HG02798 (cell line): Measurements from ENCODE around the gene MBD3L2.
"Not testable (repeated sequence)": the region's sequence is repeated elsewhere in the genome, so short reads cannot be mapped to it uniquely, and the experiment has no call there.

Source experiments
- ATAC-seq: cut with Tn5 transposase; IDR thresholded peaks from one replicate; pipeline ENCODE4 v1.9.1; 2021; ENCODE audit warnings: mild to moderate bottlenecking; ENCODE audit not compliant: unreplicated experiment, poor library complexity

Gene MBD3L2

DNA sequence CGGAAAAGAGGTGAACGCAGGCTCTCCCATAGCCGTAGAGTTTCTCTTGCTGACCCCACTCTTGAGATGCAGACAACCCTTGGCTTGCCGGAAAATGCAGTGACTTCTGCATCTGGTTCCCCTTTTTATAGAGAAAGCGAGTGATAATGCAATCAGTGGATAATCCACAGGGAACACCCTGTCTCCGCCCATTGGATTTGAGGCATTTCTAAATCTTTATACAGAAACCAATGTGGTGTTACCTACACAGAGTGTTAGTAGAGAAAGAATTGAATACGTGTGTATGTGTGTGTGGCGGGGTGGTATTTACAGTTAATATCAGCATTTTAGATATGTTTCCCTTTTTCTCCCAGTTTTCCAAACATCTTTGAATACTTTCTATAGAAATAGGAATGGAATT is 9.5 kb downstream of the MBD3L2 start, which contains the start of gene MBD3L3:
MBD3L3 (minus strand) TSS at position 101 of the 400 bp plus-strand sequence; CDS start at position 30, 71 bp downstream.
- not testable (repeated sequence) for ATAC-seq

DNA sequence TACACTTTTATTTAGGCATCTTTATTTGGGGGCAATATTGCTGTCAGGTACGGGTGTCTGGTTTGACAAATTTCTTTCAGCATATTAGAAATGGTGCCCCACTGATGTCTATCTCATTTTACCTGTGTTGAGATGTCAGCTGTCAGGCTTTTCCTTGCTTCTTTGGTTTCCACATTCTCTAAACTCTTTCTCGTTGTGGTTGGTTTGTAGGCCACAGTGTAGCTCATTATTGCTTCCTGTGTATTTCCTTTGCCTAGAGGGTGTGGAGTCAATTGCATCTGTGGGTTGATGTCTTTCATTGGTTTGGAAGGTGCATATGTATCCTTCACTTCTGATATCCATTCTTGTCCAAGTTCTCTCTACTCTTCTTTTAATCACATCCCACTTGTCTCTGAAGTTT is 10.9 kb downstream of the MBD3L2 start:
- ATAC-seq: not testable (repeated sequence)

DNA sequence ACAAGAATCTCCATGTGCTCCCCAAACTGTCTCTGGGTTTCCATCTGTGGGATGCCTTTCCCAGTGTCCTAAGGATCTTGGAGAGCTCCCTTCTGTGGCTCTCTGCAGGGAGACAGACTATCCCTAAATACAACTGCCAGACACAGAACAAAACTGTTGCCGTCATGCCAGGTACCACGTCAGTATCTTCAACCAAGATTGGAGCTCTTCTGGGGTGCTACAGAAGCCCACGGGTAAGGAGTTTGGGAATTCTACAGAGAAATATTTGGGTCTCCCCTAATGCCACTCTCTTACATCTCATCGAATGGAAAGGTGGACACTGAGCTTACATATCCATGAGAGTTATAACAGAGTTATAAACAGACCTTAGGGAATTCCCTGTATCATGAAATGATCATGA is 14.2 kb downstream of the MBD3L2 start:
- no peak for ATAC-seq

DNA sequence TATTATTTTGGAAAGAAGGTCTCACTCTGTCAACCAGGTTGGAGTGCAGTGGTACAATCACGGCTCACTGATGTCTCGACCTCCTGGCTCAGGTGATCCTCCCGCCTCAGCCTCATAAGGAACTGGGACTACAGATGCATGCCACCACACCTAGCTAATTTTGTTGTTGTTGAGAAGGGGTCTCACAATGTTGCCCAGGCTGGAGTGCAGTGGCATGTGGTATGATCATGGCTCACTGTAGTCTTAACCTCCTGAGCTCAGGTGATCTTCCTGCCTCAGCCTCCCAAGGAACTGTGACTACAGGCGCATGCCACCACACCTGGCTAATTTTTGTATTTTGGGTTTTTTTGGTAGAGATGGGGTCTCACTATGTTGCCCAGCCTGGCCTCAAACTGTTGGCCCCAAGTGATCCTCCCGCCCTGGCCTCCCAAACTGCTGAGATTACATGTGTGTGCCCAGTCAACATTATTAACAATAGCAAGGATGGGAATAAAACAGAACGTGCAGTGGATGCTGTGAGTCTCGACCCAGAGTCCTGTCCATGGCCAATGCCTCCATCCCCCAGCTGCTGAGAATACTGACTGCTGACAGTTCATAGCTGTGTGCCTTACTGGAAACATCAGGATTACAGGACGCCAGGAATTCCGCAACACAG is 14.8 kb downstream of the MBD3L2 start:
- no peak for ATAC-seq

DNA sequence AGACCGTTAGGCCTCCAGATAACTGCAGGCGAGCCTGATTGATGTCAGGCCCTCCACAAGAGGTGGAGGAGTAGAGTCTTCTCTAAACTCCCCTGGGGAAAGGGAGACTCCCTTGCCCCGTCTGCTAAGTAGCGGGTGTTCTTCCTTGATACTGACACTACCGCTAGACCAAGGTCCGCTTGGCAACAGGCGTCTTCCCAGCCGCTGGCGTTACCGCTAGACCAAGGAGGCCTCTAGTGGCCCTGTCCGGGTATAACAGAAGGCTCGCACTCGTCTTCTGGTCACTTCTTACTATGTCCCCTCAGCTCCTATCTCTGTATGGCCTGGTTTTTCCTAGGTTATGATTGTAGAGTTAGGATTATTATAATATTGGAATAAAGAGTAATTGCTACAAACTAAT is 18.0 kb downstream of the MBD3L2 start:
- ATAC-seq: not testable (repeated sequence)

DNA sequence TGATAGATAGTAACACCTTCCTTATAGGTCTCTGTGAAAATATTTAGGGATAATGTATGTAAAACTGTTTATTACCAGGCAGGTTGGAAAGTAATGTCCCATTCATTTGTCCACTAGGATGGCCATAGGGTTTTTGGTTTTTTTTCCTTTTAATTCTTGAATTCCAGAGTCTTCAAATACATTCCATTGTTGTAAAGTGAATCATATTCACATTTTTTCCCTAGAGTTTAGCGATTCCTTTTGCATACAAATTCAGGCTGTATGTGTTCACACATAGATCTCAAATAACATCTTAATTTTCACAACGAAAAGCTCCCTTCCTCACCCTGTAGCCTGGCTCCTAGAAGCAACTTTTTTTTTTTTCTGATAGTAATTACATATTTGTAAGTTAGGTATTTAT is 18.6 kb downstream of the MBD3L2 start:
- no peak for ATAC-seq

DNA sequence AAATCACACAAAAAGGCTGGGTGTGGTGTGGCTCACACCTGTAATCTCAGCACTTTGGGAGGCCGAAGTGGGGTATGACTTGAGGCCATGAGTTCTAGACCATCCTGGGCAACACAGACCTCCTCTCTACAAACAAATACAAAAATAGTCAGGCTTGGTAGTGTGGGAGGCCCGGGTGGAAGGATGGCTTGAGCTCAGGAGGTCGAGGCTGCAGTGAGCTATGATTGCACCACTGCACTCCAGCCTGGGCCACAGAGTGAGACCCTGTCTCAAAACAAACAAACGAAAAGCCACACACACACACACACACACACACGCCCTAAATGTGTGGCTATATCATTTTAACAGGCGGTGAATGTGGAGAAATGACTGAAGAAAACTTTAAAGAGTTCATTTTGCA is 19.5 kb downstream of the MBD3L2 start:
- ATAC-seq: no peak

DNA sequence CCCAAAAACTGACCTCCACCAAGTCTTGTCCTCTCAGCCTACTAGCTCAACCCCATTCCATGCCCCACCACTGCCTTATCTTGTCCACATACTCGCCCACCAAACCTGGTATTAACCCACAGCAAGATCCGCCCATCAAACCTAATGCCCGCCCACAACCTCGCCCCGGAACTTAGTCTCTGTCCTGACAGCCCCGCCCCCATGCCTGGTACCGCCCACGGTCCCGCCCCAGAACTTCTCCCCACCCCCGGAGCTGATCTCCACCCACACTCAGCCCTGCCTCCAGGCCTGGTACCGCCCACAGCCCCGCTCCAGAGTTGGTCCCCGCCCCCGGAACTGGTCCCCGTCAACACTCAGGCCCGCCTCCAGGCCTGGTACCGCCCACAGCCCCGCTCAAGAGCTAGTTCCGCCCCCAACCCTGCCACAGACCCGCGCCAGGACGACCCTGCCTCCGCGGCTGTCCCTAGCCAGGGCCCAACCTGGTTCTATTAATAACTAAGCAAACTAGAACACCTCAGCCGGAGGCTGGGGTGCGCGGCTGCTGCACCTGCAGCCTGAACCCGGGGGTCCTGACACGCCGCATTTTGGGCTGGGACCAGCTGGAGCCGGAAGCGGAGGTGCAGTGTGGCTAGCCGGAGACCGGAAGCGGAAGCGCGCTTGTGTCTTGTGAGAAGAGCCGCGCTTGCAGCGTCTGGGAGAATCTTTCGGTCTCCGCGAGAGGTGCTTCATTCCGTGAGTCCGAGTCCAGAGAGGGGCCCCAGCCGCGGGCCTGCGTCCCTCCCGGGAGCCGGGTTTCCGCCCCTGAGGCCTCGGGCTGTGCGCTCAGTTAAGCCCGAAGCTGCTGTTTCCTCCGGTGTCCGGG is 20.2 kb downstream of the MBD3L2 start, which contains the start of gene ZNF557:
ZNF557 (plus strand) TSS at position 662 of the 862 bp plus-strand sequence. CDS start 5,372 bp downstream, outside the sequence.
- ATAC-seq: peak; percentile 96

DNA sequence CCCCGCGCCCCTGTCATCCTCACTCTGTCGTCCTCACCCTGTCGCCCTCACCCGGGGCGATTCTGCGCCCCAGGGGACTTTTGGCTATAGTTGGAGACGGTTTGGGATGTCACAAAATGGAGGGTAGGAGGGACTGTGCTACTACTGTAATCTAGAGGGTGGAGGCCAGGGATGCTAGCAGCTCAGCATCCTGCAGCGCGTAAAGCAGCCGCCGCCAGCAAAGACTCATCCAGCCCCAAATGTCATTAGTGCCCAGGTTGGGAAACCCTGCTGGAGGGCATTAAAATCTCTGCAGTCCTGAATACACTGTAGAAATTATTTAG is 20.7 kb downstream of the MBD3L2 start:
- ATAC-seq: no peak

DNA sequence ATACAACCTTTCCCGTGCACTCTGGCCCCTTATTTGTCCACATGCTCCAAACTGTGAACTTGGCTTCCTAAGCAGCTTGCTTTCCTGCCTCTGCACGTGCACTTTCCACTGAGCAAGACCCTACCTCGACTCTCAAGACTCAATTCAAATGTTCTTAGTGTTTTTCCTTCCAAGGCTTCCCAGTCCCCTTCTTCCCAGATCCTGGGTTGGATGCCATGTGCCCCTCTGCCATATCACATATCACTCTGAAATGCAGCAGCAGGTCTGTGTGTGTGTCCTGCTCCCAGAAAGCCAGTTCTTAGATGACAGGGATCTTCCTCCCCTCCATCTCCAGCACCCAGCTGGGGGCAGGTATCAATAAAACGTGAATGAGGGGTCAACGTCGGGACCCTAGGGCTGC is 23.4 kb downstream of the MBD3L2 start:
- no peak for ATAC-seq

DNA sequence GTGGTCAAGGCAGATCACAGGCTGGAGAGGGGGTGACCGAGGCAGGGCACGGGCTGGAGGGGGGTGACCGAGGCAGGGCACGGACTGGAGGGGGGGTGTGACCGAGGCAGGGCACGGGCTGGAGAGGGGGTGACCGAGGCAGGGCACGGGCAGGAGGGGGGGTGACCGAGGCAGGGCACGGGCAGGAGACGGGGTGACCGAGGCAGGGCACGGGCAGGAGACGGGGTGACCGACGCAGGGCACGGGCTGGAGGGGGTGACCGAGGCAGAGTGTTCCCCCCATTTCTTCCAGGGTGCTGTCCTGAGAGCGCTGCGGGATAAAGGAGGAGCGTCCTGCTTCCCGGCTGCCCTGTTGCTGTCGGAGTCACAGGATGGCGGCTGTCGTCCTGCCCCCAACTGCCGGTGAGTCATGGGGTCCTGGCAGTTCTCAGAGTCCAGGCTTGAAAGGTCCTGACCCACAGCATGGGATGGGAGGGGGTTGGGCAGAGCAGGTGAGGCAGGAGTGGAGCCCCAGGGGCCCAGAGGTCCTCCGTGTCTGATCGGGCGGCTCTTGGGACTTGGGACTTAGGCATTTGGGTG is 25.7 kb downstream of the MBD3L2 start:
- no peak for ATAC-seq

DNA sequence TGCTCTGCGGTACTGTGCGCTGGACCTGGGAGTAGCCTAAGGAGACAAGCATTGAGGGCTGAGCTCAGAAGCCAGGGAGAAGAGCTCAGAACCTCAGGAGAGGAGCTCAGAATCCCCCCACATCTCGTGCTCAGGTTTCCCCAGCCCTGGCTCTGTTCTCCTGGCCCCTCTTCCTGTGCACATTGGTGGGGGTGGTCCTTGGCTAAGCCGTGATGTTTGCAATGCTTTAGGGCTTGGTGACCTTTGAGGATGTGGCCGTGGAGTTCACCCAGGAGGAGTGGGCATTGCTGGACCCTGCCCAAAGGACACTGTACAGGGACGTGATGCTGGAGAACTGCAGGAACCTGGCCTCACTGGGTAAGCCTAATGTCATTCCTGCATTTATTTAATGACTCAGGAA is 27.0 kb downstream of the MBD3L2 start:
- ATAC-seq: no peak

DNA sequence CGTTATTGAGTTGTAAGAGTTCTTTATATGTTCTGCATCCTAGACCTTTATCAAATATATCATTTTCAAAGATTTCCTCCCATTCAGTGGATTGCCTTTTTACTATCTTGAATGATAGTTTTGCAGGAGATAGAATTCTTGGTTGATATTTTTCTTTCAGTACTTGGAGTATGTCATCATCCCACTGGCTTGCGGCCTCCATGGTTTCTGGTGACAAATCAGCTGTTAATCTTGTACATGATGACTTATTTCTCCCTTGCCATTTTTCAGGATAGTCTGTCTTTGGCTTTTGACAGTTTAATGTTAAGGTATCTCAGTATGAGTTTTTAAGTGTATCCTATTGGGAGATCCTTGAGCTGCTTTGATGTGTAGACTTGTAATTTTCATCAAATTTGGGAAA is 28.9 kb downstream of the MBD3L2 start:
- ATAC-seq: no peak

DNA sequence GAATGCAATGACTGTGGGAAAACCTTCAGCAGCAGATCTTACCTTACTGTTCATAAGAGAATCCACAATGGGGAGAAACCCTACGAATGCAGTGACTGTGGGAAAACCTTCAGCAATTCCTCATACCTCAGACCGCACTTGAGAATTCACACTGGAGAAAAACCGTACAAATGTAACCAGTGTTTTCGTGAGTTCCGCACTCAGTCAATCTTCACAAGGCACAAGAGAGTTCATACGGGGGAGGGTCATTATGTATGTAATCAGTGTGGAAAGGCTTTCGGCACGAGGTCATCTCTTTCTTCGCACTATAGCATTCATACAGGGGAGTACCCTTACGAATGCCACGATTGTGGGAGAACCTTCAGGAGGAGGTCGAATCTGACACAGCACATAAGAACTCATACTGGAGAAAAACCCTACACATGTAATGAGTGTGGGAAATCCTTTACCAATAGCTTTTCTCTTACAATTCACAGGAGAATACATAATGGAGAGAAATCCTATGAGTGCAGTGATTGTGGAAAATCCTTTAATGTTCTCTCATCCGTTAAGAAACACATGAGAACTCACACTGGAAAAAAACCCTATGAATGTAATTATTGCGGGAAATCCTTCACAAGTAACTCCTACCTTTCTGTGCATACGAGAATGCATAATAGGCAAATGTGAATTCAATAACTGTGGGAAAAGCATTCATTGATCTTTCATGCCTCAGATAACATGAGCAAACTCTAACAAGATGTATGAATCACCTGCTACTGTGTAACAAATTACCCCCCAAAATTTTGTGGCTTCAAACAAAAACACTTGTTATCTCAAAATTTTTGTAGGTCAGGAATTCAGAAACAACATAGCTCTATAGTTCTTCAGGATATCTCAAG is 34.2 kb downstream of the MBD3L2 start:
- no peak for ATAC-seq

DNA sequence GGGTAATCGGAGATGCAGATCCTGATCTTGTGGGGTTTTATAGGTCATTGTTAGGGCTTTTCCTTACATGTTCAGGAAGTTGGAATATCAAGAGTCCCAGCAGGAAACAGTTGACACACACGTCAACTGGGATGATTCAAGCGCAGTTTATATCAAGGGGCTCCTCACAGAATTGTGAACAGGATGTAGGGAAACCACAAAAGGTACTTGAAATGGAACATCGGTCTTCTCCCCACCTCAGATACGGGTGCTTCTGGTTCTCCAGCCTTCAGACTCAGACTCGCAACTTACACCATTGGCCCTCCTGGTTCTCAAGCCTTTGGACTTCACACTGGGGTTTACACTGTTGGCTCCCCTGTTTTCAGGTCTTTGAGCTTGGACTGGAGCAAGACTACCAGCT is 39.9 kb downstream of the MBD3L2 start:
- ATAC-seq: no peak

DNA sequence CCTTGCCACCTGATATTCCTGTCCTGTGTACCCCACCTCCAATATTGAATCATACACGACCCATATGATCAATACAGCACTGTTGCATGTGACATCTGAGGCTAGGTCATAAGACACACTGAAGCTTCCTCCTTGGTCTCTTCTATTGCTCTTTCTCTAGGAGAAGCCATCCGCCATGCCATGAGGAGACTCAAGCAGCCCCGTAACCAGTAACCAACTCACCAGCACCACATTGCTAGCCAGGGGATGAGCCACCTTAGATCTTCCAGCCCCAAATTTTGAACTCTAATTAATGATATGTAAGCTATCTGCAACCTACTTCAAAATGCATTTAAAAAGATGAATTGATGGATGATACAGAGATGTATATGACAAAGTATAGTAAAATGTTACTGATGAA is 49.0 kb downstream of the MBD3L2 start:
- ATAC-seq: no peak

DNA sequence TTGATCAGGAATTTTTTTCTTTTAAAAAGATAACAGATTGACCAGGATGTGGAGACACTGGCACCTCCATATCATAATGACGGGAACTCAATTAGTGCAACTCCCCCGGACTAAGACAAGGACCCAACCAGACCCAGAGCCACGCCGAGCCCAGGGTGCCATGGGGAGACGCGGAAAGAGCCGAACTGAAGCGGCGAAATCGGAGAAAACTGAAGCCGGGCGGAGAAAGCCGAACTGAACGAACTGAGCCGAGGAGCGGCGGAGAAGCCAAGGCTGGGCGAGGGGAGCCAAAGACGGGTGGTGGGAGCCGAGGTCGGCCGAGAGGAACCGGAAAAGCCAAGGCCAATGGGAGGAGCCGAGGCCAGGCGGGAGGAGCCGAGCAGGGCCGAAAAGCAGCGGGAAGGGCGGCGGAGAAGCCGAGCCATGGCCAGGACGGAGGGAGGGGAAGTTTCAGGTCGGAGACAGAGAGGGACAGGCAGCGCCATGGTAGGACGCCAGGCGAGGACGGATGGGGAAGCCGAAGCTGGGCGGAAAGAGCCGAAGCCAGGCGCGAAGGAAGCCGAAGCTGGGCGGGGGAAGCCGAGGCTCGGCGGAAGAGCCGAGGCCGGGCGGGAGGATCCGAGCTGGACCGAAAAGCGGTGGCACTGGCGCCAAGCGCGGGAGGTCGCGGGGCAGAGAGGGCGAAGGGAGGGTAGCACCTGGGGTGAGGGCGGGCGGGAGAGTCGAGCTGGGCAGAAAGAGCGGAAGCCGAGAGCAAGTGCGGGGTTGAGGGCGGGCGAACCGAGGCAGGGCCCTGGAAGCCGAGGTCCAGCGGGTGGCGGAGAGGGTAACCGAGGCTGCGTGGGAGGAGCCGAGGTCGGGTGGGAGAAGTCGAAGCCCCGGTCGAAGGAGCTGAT is 49.8 kb downstream of the MBD3L2 start:
- peak; percentile 91 for ATAC-seq

DNA sequence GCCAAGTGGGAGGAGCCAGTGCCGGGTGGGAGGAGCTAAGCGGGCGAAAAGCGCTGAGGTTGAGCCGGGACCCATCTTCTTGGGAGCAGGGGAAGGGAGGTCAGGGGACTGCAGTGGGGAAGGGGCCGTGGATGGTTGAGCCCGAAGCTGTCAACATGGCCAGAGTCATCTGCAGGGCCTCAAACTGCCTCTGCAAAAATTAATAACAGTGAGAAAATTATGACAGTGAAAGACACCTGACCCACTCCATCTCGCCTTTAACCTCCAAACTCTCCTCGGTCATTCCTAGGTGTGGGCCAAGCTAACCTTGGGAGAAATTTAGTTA is 50.4 kb downstream of the MBD3L2 start:
- no peak for ATAC-seq
